SK-N-SH treated with all-trans-retinoic acid at 6 μM for 48 hours (cell line): ENCODE measurements around the gene SFI1.
"Not testable (repeated sequence)": the region's sequence is repeated elsewhere in the genome, so short reads cannot be mapped to it uniquely, and the experiment has no call there.

ENCODE experiments used
- ATAC-seq: fragments of 200-7000 bp; cut with Tn5 transposase; 3 replicates; pipeline ENCODE4 v1.9.1; 2020; ENCODE audit warnings: mild to moderate bottlenecking, moderate library complexity
- ARNTL ChIP-seq: fragments of 450-650 bp; formaldehyde crosslinking; IDR thresholded peaks from 2 replicates; pipeline ENCODE4 v1.5.0; 2020; ENCODE audit warnings: low read depth, mild to moderate bottlenecking, moderate library complexity, borderline replicate concordance
- BACH2 ChIP-seq: fragments of 250-450 bp; sonication (Bioruptor Pico); IDR thresholded peaks from 2 replicates; pipeline ENCODE4 v1.9.0; 2021; ENCODE audit warnings: mild to moderate bottlenecking, borderline replicate concordance
- CSRNP3 ChIP-seq: fragments of 250-450 bp; sonication (Bioruptor Pico); IDR thresholded peaks from 2 replicates; pipeline ENCODE4 v1.5.1; 2021; ENCODE audit warnings: mild to moderate bottlenecking, moderate library complexity
- ESRRG ChIP-seq: fragments of 250-450 bp; sonication (Bioruptor Pico); IDR thresholded peaks from 2 replicates; pipeline ENCODE4 v1.6.1; 2021; ENCODE audit warnings: mild to moderate bottlenecking
- ISL1 ChIP-seq: fragments of 250-450 bp; sonication (Bioruptor Pico); IDR thresholded peaks from 2 replicates; pipeline ENCODE4 v2.1.2; 2022; ENCODE audit warnings: mild to moderate bottlenecking, moderate library complexity
- OSR1 ChIP-seq: fragments of 250-450 bp; sonication (Bioruptor Pico); IDR thresholded peaks from 2 replicates; pipeline ENCODE4 v1.8.0; 2022; ENCODE audit warnings: moderate library complexity, mild to moderate bottlenecking, inconsistent platforms
- PATZ1 ChIP-seq: fragments of 250-450 bp; sonication (Bioruptor Pico); IDR thresholded peaks from 2 replicates; pipeline ENCODE4 v1.8.0; 2020; ENCODE audit warnings: mild to moderate bottlenecking, moderate library complexity, borderline replicate concordance
- RARB ChIP-seq: fragments of 250-450 bp; sonication (Bioruptor Pico); IDR thresholded peaks from 2 replicates; pipeline ENCODE4 v1.8.0; 2021; ENCODE audit warnings: mild to moderate bottlenecking, moderate library complexity
- TCF4 ChIP-seq: fragments of 250-450 bp; sonication (Bioruptor Pico); IDR thresholded peaks from 2 replicates; pipeline ENCODE4 v1.8.0; 2021; ENCODE audit warnings: mild to moderate bottlenecking, moderate library complexity, borderline replicate concordance
- TOX ChIP-seq: fragments of 250-450 bp; sonication (Bioruptor Pico); IDR thresholded peaks from 2 replicates; pipeline ENCODE4 v1.8.0; 2021; ENCODE audit warnings: mild to moderate bottlenecking, moderate library complexity, borderline replicate concordance
- TSHZ2 ChIP-seq: fragments of 250-450 bp; sonication (Bioruptor Pico); IDR thresholded peaks from 2 replicates; pipeline ENCODE4 v1.5.0; 2020; ENCODE audit warnings: mild to moderate bottlenecking, moderate library complexity
- ZC3H10 ChIP-seq: fragments of 250-450 bp; sonication (Bioruptor Pico); IDR thresholded peaks from 2 replicates; pipeline ENCODE4 v1.5.1; 2021; ENCODE audit warnings: mild to moderate bottlenecking, moderate library complexity
- ZFP3 ChIP-seq: fragments of 250-450 bp; sonication (Bioruptor Pico); IDR thresholded peaks from 2 replicates; pipeline ENCODE4 v1.5.0; 2020; ENCODE audit warnings: mild to moderate bottlenecking, moderate library complexity
- ZNF565 ChIP-seq: fragments of 450-650 bp; formaldehyde crosslinking; conservative IDR thresholded peaks from 2 replicates; pipeline ENCODE4 v1.5.0; 2020; ENCODE audit warnings: low read depth, mild to moderate bottlenecking, moderate library complexity
- ZNF70 ChIP-seq: fragments of 450-650 bp; formaldehyde crosslinking; IDR thresholded peaks from 2 replicates; pipeline ENCODE4 v1.5.0; 2020; ENCODE audit warnings: mild to moderate bottlenecking, moderate library complexity
- ZNF8 ChIP-seq: fragments of 450-650 bp; formaldehyde crosslinking; IDR thresholded peaks from 2 replicates; pipeline ENCODE4 v1.5.0; 2020; ENCODE audit warnings: mild to moderate bottlenecking, moderate library complexity
- TF ChIP-seq, protein P1 (sequence below): fragments of 250-450 bp; sonication (Bioruptor Pico); IDR thresholded peaks from 2 replicates; pipeline ENCODE4 v1.5.1; 2020; ENCODE audit warnings: low read depth, mild to moderate bottlenecking, moderate library complexity
- TF ChIP-seq, protein P2 (sequence below): fragments of 250-450 bp; sonication (Bioruptor Pico); IDR thresholded peaks from 2 replicates; pipeline ENCODE4 v1.8.0; 2021; ENCODE audit warnings: low read depth, mild to moderate bottlenecking, moderate library complexity, borderline replicate concordance

Gene SFI1

DNA sequence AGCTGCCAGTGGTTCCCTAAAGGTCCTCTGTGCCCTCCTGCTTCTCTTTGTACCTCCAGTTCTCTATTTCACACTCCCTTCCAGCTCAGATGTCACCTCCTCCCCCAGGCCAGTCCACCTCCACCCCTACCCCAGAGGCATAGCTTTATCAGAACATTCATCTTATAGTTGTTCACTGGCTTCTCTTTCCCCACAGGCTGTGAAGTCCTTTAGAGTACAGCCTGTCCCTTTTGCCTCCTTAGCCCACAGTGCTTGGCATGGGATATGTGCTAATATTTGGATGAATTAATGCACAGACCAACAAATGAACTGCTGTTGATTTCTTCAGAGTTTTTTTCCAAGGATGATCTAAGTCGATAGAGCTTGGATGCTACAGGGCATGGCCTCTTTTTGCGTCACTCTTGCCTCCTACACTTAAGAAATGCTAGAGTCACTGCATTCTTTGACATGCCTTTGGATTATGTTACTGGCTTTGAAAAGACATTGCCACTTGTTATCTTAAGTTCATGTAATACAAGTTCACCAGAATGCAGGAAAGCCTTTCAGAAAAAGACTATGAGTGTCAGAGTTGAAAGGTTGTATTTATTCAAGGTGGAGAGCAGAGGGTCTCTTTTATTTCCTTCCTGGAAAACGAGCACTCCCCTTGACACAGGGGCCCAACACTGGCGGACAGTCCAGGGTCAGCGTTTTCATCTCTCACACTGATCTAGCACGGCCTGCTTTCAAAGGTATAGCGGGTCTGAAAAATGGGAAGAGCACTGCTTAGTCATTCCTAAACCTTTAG lies 90.0 kb downstream of the SFI1 start:
- no peak for ATAC-seq
- no peak for TF ChIP-seq BACH2 (CRISPR knock-in tag)

DNA sequence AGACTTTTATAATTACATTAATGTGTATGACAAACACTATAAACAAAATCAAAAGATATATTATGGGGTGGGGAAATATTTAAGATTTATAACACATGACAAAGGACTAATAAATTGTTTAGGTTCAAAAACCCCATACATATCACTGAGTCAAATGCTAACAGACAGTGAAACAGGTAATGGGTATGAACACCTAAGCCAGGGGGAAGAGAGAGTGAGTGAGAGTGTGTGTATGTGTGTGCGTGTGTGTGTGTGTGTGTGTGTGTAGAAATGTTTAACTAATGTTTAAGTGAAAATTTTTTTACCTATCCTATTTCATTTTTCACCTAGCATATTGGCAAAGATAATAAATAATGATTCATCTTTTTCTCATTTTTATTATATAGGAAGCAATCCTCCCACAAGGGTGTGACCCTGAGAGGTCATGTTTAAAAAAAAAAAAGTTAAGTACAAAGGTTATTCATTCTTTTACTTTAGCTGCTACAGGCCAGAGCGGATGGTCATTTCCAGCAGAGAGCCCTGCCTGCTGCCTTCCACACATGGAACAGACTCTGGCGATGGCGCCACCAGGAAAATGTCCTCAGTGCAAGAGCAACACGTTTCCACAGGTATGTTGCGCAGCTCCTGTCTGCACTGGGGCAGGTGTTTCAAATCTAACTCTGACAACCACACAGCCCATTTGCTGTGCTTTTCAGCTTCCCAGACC lies 92.8 kb downstream of the SFI1 start:
- no peak for TF ChIP-seq ZC3H10
- TF ChIP-seq ZNF8 = no peak
- no peak for TF ChIP-seq ISL1 (CRISPR knock-in tag)
- no peak for TF ChIP-seq ZNF70 (CRISPR knock-in tag)
- no peak for TF ChIP-seq ZNF565 (CRISPR knock-in tag)
- no peak for TF ChIP-seq RARB (CRISPR knock-in tag)
- ATAC-seq = no peak

DNA sequence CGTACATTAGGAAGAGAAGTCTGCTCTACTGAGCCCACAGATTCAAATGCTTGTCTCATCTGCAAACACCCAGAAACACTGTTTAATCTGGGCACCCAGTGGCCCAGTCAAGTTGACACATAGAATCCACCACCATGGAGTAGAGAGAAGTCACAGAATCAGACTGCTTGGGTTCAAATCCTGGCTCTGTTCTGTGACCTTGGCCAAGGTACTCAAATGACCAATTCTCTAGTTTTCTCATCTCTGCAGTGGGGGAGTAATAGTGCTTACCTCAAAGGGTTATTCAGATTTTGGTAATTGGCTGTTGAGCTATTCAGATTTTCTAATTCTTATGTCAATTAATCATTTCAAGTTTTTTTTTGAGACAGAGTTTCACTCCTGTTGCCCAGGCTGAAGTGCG lies 93.8 kb downstream of the SFI1 start:
- ATAC-seq = not testable (repeated sequence)

DNA sequence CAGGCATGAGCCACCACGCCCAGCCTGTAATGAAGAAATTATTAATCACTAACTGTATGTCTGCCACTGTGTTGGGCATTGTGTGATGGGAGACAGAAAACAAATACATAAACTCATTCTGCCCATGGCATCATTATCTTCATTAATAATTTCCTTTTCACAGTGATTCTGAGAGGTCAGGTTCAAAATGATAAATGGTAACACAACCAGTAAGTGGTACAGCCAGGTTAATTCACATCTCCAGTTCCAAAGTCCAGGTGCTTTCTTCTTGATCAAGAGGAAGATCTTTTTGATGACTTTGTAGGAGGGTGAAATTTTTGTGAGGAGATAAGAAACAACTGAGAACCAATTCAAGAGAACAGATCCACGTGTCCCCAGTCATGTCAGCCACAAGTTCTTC lies 98.9 kb downstream of the SFI1 start:
- no peak for ATAC-seq
- TF ChIP-seq ARNTL (CRISPR knock-in tag) (no peak), CSRNP3 (no peak)
- TF ChIP-seq, protein P1, sequence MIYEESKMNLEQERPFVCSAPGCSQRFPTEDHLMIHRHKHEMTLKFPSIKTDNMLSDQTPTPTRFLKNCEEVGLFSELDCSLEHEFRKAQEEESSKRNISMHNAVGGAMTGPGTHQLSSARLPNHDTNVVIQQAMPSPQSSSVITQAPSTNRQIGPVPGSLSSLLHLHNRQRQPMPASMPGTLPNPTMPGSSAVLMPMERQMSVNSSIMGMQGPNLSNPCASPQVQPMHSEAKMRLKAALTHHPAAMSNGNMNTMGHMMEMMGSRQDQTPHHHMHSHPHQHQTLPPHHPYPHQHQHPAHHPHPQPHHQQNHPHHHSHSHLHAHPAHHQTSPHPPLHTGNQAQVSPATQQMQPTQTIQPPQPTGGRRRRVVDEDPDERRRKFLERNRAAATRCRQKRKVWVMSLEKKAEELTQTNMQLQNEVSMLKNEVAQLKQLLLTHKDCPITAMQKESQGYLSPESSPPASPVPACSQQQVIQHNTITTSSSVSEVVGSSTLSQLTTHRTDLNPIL (CRISPR knock-in tag) = no peak
- TF ChIP-seq, all 23 proteins: peak for 0

DNA sequence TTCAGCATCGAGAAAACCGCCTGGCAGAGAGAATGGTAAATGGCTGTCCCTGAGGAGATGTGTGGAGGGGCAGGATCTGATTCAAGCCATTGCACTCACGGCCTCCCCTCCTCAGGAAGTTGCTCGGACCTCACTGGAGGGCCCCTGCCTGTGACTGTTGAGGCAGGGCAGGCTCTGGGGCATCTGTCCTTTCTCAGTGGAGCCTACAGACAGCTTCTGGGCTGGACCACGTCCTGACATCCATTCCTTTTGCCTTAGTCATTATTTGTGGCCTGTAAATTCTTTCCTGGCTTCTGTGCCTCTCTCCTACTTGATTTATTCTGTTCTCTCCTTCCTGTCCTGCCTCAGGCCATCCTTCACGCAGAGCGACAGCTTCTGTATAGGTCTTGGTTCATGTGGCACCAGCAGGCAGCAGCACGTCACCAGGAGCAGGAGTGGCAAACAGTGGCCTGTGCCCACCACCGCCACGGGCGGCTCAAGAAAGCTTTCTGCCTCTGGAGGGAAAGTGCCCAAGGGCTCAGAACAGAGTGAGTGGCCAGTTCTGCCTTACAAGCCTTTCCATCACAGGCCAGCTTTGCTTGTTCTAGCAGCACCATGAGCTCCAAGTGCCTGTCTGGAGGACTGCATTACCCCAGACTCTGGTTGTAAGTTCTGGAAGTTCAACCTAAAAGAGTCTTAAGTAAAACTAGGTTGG lies 106.1 kb downstream of the SFI1 start:
- ATAC-seq = peak; percentile 96
- TF ChIP-seq ZFP3 (CRISPR knock-in tag) (0 out of 2 replicates have a peak, but pooled peaks have one; percentile 22), TOX (peak; percentile 73), TSHZ2 (CRISPR knock-in tag) (peak; percentile 43; the same call in 1 of the 2 replicates), ESRRG (CRISPR knock-in tag) (no peak), ZNF8 (no peak; the same call in 1 of the 2 replicates), RARB (CRISPR knock-in tag) (peak; percentile 49; the same call in 1 of the 2 replicates), ZNF565 (CRISPR knock-in tag) (no peak), TCF4 (CRISPR knock-in tag) (peak; percentile 38; the same call in 1 of the 2 replicates), OSR1 (CRISPR knock-in tag) (no peak), ZC3H10 (0 out of 2 replicates have a peak, but pooled peaks have one; percentile 9), PATZ1 (CRISPR knock-in tag) (0 out of 2 replicates have a peak, but pooled peaks have one; percentile 65), ISL1 (CRISPR knock-in tag) (peak; percentile 77)
- TF ChIP-seq, protein P1 (CRISPR knock-in tag) = peak; percentile 71; the same call in 1 of the 2 replicates
- TF ChIP-seq, protein P2, sequence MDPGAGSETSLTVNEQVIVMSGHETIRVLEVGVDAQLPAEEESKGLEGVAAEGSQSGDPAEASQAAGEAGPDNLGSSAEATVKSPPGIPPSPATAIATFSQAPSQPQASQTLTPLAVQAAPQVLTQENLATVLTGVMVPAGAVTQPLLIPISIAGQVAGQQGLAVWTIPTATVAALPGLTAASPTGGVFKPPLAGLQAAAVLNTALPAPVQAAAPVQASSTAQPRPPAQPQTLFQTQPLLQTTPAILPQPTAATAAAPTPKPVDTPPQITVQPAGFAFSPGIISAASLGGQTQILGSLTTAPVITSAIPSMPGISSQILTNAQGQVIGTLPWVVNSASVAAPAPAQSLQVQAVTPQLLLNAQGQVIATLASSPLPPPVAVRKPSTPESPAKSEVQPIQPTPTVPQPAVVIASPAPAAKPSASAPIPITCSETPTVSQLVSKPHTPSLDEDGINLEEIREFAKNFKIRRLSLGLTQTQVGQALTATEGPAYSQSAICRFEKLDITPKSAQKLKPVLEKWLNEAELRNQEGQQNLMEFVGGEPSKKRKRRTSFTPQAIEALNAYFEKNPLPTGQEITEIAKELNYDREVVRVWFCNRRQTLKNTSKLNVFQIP (CRISPR knock-in tag) = peak; percentile 22; the same call in 1 of the 2 replicates
